A549 (cell line): ENCODE results near the gene HP1BP3. TPM values are rescaled to one million over a fixed set of nuclear protein-coding genes. Genes with fewer than 3 reads are reported as not detected.

Experiments
- ATAC-seq, 2 experiments: fragments of 200-7000 bp in 1 of 2; fragments of >200 bp in 1 of 2; cut with Nextera tagmentation in 1 of 2; cut with Tn5 transposase in 1 of 2; 3 replicates each; pipeline versions ENCODE4 v1.8.0 to v1.9.1; 2018 to 2020; ENCODE audit warnings: mild to moderate bottlenecking in 1 of 2, moderate library complexity in 1 of 2
- CTCF ChIA-PET: fragments of 300-600 bp; sonication (Branson Sonifier 250); formaldehyde crosslinking; extraction: SDS; loops from one replicate; lab custom pipeline; 2021; ENCODE audit warnings: antibody characterized with exemption, inconsistent platforms; lab: Yijun Ruan, JAX
- POLR2A ChIA-PET: fragments of 350-600 bp; formaldehyde crosslinking; extraction: SDS; loops from one replicate; lab custom pipeline; 2021; ENCODE audit warnings: antibody characterized with exemption, inconsistent platforms; lab: Yijun Ruan, JAX
- DNase-seq, 2 experiments: peaks; one replicate each; pipeline versions ENCODE4 v3.0.0 to v3.0.0-alpha.2; 2011 to 2016; ENCODE audit warnings: low read depth in 1 of 2, low spot score in 1 of 2
- FAIRE-seq: peaks from 2 replicates; lab custom pipeline; 2011; peaks lifted over from hg19 to GRCh38; lab: Jason Lieb, UNC
- H3K27ac ChIP-seq, 2 experiments: fragments of >200 bp; sonication (Bioruptor Twin); formaldehyde crosslinking; 3 replicates each; pipeline ENCODE4 v1.5.1; 2016 to 2017
- H3K4me1 ChIP-seq: fragments of >200 bp; sonication (Bioruptor Twin); formaldehyde crosslinking; 3 replicates; pipeline ENCODE4 v1.6.1; 2016
- H3K4me2 ChIP-seq: fragments of >200 bp; sonication (Bioruptor Twin); formaldehyde crosslinking; 3 replicates; pipeline ENCODE4 v1.6.1; 2016
- H3K4me3 ChIP-seq: fragments of >200 bp; sonication (Bioruptor Twin); formaldehyde crosslinking; 3 replicates; pipeline ENCODE4 v1.5.1; 2016
- H3K9me3 ChIP-seq: fragments of >200 bp; sonication (Bioruptor Twin); formaldehyde crosslinking; 3 replicates; pipeline ENCODE4 v1.6.1; 2016
- CBX8 ChIP-seq: fragments of 200-600 bp; sonication (generic); IDR thresholded peaks from 2 replicates; pipeline ENCODE4 v1.6.1; 2016
- CEBPB ChIP-seq, 2 experiments: fragments of >200 bp in 1 of 2; sonication (Bioruptor Twin) in 1 of 2; formaldehyde crosslinking in 1 of 2; IDR thresholded peaks; 2 replicates each; pipeline ENCODE4 v1.6.1; 2012 to 2016
- CHD2 ChIP-seq: fragments of 150-350 bp; IDR thresholded peaks from 2 replicates; pipeline ENCODE4 v1.6.1; 2014; ENCODE audit warnings: low read length; ENCODE audit not compliant: partially characterized antibody
- FOSB ChIP-seq: fragments of 250-450 bp; sonication (Bioruptor Pico); IDR thresholded peaks from 2 replicates; pipeline ENCODE4 v1.5.0; 2020; ENCODE audit warnings: mild to moderate bottlenecking, moderate library complexity
- FOSL2 ChIP-seq, 2 experiments: fragments of 450-650 bp in 1 of 2; fragments of >200 bp in 1 of 2; sonication (Bioruptor Twin) in 1 of 2; formaldehyde crosslinking; IDR thresholded peaks; 2 replicates each; pipeline versions ENCODE4 v1.5.0 to v1.6.1; 2016 to 2020; ENCODE audit warnings: mild to moderate bottlenecking in 1 of 2, moderate library complexity in 1 of 2
- HEYL ChIP-seq: fragments of 250-450 bp; sonication (Bioruptor Pico); IDR thresholded peaks from 2 replicates; pipeline ENCODE4 v1.8.0; 2021; ENCODE audit warnings: mild to moderate bottlenecking, moderate library complexity
- JUNB ChIP-seq: fragments of >200 bp; sonication (Bioruptor Twin); formaldehyde crosslinking; IDR thresholded peaks from 2 replicates; pipeline ENCODE4 v1.6.1; 2016
- KDM1A ChIP-seq: fragments of 200-600 bp; sonication (generic); IDR thresholded peaks from 2 replicates; pipeline ENCODE4 v1.6.1; 2016; ENCODE audit warnings: low read depth, mild to moderate bottlenecking
- MAZ ChIP-seq: fragments of 150-350 bp; IDR thresholded peaks from 2 replicates; pipeline ENCODE4 v1.6.1; 2014; ENCODE audit warnings: antibody characterized with exemption, low read depth, low read length, borderline replicate concordance
- MYC ChIP-seq: IDR thresholded peaks from 2 replicates; pipeline ENCODE4 v1.6.1; 2012; ENCODE audit warnings: mild to moderate bottlenecking, inconsistent platforms, low read length, improper control_type of control experiment, borderline replicate concordance
- NFE2L2 ChIP-seq: fragments of 150-350 bp; conservative IDR thresholded peaks from 2 replicates; pipeline ENCODE4 v1.6.1; 2014; ENCODE audit warnings: low read length
- PHF8 ChIP-seq: fragments of 200-600 bp; sonication (generic); IDR thresholded peaks from 2 replicates; pipeline ENCODE4 v1.6.1; 2016; ENCODE audit warnings: low read depth, mild to moderate bottlenecking, antibody characterized with exemption, moderate library complexity, borderline replicate concordance
- POLR2A ChIP-seq: IDR thresholded peaks from 2 replicates; pipeline ENCODE4 v1.6.1; 2012; ENCODE audit warnings: mild to moderate bottlenecking, low read length
- RAD21 ChIP-seq, 2 experiments: fragments of >200 bp in 1 of 2; sonication (Bioruptor Twin) in 1 of 2; formaldehyde crosslinking in 1 of 2; IDR thresholded peaks in 1 of 2; conservative IDR thresholded peaks in 1 of 2; 2 replicates in 1 of 2; 3 replicates in 1 of 2; pipeline ENCODE4 v1.6.1; 2012 to 2018; ENCODE audit warnings: inconsistent platforms in 1 of 2
- RCOR1 ChIP-seq: fragments of 150-350 bp; IDR thresholded peaks from 2 replicates; pipeline ENCODE4 v1.6.1; 2014; ENCODE audit warnings: antibody characterized with exemption, low read length, low read depth
- TFCP2L1 ChIP-seq: fragments of 250-450 bp; sonication (Bioruptor Pico); IDR thresholded peaks from 2 replicates; pipeline ENCODE4 v1.5.0; 2021; ENCODE audit warnings: mild to moderate bottlenecking
- TP53 ChIP-seq: fragments of 250-450 bp; sonication (Bioruptor Pico); IDR thresholded peaks from 2 replicates; pipeline ENCODE4 v1.5.0; 2021; ENCODE audit warnings: mild to moderate bottlenecking, moderate library complexity
- ZFP36 ChIP-seq: fragments of 450-650 bp; IDR thresholded peaks from 2 replicates; pipeline ENCODE4 v1.6.1; 2014; ENCODE audit warnings: borderline replicate concordance; ENCODE audit not compliant: partially characterized antibody
- ZSCAN20 ChIP-seq: fragments of 250-450 bp; sonication (Bioruptor Pico); IDR thresholded peaks from 2 replicates; pipeline ENCODE4 v1.8.0; 2022; ENCODE audit warnings: mild to moderate bottlenecking, moderate library complexity
- WGBS: methylation state at CpG from one replicate; pipeline ENCODE4 v1.1.6; 2017; ENCODE audit errors: missing lambda C conversion rate; 5-methylcytosine and 5-hydroxymethylcytosine counted together
- polyA plus RNA-seq, 4 experiments: library from polyadenylated mRNA; depleted of rRNA in 3 of 4; stranded (reverse); fragments of >200 nt; fragmentation: RNase III in 1 of 4; extraction: RNeasy Plus Mini Kit Qiagen cat#74134 plus additional on column Dnase treatment in 1 of 4; gene quantifications; 2 replicates in 3 of 4; 3 replicates in 1 of 4; pipeline ENCODE4 v1.2.3, GENCODE V29; 2011 to 2017
- TF ChIP-seq, protein P1 (sequence below): fragments of >200 bp; sonication (Bioruptor Twin); formaldehyde crosslinking; IDR thresholded peaks from 3 replicates; pipeline ENCODE4 v1.6.1; 2016
- TF ChIP-seq, protein P2 (sequence below): IDR thresholded peaks from 2 replicates; pipeline ENCODE4 v1.6.1; 2012
- TF ChIP-seq, protein P3 (sequence below): fragments of 450-650 bp; IDR thresholded peaks from 2 replicates; pipeline ENCODE4 v1.6.1; 2014; ENCODE audit warnings: antibody characterized with exemption
- TF ChIP-seq, protein P4 (sequence below): fragments of >200 bp; sonication (Bioruptor Twin); formaldehyde crosslinking; IDR thresholded peaks from 2 replicates; pipeline ENCODE4 v1.6.1; 2016
- TF ChIP-seq, protein P5 (sequence below): fragments of 200-600 bp; sonication (generic); IDR thresholded peaks from 2 replicates; pipeline ENCODE4 v1.6.1; 2016; ENCODE audit warnings: antibody characterized with exemption, mild to moderate bottlenecking, moderate library complexity

HP1BP3 gene
- polyA plus RNA-seq, 2 of the 4 experiments (the other 2 are of a cell fraction): 159 to 214 TPM

DNA sequence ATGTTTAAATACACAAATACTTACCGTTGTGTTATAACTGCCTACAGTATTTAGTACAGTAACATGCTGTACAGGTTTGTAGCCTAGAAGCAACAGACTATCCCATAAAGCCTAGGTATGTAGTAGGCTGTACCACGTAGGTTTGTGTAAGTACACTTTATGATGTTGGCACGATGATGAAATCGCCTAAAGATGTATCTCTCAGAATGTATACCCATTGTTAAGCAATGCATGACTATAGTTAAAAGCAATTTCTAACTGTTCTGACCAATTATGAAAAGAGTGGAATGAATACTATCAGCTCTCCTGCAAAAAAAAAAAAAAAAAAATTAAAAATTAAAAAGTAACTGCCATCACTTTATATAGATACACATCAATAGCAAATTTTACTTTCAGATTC, 11.4 kb downstream of the HP1BP3 start (continued):
- TF ChIP-seq, protein P1, sequence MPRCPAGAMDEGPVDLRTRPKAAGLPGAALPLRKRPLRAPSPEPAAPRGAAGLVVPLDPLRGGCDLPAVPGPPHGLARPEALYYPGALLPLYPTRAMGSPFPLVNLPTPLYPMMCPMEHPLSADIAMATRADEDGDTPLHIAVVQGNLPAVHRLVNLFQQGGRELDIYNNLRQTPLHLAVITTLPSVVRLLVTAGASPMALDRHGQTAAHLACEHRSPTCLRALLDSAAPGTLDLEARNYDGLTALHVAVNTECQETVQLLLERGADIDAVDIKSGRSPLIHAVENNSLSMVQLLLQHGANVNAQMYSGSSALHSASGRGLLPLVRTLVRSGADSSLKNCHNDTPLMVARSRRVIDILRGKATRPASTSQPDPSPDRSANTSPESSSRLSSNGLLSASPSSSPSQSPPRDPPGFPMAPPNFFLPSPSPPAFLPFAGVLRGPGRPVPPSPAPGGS: no peak
- TF ChIP-seq ZFP36 (no peak), POLR2A (no peak), JUNB (no peak), TP53 (no peak), RCOR1 (no peak)
- TF ChIP-seq, protein P2, sequence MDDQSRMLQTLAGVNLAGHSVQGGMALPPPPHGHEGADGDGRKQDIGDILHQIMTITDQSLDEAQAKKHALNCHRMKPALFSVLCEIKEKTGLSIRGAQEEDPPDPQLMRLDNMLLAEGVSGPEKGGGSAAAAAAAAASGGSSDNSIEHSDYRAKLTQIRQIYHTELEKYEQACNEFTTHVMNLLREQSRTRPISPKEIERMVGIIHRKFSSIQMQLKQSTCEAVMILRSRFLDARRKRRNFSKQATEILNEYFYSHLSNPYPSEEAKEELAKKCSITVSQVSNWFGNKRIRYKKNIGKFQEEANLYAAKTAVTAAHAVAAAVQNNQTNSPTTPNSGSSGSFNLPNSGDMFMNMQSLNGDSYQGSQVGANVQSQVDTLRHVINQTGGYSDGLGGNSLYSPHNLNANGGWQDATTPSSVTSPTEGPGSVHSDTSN: no peak

- Histone ChIP-seq H3K27ac (no peak overlapping the region), H3K9me3 (no peaks in the 10 kb centered on the region), H3K4me2 (no peak overlapping the region), H3K4me1 (peaks cover 13% of the 10 kb centered on the region), H3K4me3 (no peak overlapping the region)
- WGBS: 85% methylated on average over 3 of the region's 3 CpGs
- TF ChIP-seq HEYL (CRISPR knock-in tag) (no peak), CEBPB (IDR thresholded peaks at IDR 0.05) (0 out of 4 replicates have a peak, but pooled peaks of 1 of the 2 experiments have one; percentile 3), TFCP2L1 (CRISPR knock-in tag) (no peak)
- TF ChIP-seq, protein P1: no peak
- no peak for FAIRE-seq
- ChIA-PET POLR2A (interaction anchor here (0.6 to 1.0 kb wide), 2 partner anchors 11 to 15 kb away, joined by 3 to 4 read pairs; no protein-coding TSS in a partner anchor), CTCF (no interaction called here)
- ATAC-seq: no peak
- DNase-seq: no peak
These were observed 15.3 kb downstream of the HP1BP3 start for GRCh38 chr1:20771780-20772179.

DNA sequence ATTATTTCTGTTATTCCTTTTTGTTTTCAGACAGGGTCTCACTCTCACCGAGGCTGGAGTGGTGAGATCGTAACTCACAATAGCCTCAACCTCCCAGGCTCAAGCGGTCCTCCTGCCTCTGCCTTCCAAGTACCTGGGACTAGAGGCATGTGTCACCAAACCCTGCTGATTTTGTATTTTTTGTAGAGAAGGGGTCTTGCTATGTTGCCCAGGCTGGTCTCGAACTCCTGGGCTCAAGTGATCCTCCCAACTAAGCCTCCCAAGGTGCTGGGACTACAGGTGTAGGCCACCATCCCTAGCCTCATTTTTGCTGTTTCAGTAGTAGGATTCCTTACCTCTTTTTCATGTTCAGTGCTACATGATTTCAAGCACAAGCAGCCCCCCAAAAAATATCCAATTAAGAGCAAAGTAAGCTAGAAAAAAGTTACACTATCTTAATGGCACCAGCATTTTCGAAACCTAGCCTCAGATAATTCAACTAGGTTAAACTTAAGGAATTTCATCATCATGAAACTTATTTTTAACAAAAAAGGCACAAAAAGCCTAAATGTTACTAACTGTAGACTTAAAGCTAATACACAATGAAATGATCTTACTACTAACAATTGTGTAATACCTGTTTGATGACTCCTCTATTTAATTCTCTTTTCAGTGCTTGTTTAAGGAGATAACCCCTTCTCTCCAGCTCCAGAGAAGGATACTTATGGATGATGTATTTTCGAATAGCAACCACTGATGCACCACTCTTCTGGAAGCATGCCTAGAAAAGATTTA, 16.6 kb downstream of the HP1BP3 start:
- no peak for DNase-seq
- Histone ChIP-seq H3K4me1 (peaks cover 4% of the 10 kb centered on the region; the same call in 2 of the 3 replicates), H3K4me2 (no peak overlapping the region), H3K4me3 (no peak overlapping the region), H3K9me3 (no peaks in the 10 kb centered on the region), H3K27ac (no peak overlapping the region)
- CTCF ChIA-PET: no interaction called here
- POLR2A ChIA-PET: interaction anchor here (1.0 kb wide), 1 partner anchor 16 kb away, joined by 3 read pairs; the partner anchor contains the start of gene HP1BP3
- ATAC-seq: no peak
- FAIRE-seq: no peak
- TF ChIP-seq CHD2 (no peak), MYC (no peak), CBX8 (no peak), PHF8 (no peak), KDM1A (no peak), MAZ (no peak), TFCP2L1 (CRISPR knock-in tag) (no peak), NFE2L2 (no peak), ZSCAN20 (CRISPR knock-in tag) (no peak), RAD21 (conservative IDR thresholded peaks at IDR 0.05 in 1 of 2, IDR thresholded peaks at IDR 0.05 in 1 of 2) (no peak), FOSL2 (IDR thresholded peaks at IDR 0.05) (no peak), FOSL2 (CRISPR knock-in tag; IDR thresholded peaks at IDR 0.05) (no peak), FOSB (no peak)
- TF ChIP-seq, protein P3, sequence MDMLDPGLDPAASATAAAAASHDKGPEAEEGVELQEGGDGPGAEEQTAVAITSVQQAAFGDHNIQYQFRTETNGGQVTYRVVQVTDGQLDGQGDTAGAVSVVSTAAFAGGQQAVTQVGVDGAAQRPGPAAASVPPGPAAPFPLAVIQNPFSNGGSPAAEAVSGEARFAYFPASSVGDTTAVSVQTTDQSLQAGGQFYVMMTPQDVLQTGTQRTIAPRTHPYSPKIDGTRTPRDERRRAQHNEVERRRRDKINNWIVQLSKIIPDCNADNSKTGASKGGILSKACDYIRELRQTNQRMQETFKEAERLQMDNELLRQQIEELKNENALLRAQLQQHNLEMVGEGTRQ: no peak
- TF ChIP-seq, protein P4, sequence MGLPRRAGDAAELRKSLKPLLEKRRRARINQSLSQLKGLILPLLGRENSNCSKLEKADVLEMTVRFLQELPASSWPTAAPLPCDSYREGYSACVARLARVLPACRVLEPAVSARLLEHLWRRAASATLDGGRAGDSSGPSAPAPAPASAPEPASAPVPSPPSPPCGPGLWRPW: no peak
- TF ChIP-seq, protein P5, sequence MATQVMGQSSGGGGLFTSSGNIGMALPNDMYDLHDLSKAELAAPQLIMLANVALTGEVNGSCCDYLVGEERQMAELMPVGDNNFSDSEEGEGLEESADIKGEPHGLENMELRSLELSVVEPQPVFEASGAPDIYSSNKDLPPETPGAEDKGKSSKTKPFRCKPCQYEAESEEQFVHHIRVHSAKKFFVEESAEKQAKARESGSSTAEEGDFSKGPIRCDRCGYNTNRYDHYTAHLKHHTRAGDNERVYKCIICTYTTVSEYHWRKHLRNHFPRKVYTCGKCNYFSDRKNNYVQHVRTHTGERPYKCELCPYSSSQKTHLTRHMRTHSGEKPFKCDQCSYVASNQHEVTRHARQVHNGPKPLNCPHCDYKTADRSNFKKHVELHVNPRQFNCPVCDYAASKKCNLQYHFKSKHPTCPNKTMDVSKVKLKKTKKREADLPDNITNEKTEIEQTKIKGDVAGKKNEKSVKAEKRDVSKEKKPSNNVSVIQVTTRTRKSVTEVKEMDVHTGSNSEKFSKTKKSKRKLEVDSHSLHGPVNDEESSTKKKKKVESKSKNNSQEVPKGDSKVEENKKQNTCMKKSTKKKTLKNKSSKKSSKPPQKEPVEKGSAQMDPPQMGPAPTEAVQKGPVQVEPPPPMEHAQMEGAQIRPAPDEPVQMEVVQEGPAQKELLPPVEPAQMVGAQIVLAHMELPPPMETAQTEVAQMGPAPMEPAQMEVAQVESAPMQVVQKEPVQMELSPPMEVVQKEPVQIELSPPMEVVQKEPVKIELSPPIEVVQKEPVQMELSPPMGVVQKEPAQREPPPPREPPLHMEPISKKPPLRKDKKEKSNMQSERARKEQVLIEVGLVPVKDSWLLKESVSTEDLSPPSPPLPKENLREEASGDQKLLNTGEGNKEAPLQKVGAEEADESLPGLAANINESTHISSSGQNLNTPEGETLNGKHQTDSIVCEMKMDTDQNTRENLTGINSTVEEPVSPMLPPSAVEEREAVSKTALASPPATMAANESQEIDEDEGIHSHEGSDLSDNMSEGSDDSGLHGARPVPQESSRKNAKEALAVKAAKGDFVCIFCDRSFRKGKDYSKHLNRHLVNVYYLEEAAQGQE: no peak
- 97% methylated on average over 6 of the region's 6 CpGs for whole genome bisulfite sequencing
